ENCODE data around the gene SKP2.

GRCh38 chr5:36151434-36152323 lies at the start of gene SKP2, which contains the start of gene LMBRD2:
- no peak for TF ChIP-seq CTCF (IDR thresholded peaks at IDR 0.05 in 4 of 5, conservative IDR thresholded peaks at IDR 0.05 in 1 of 5)
- TF ChIP-seq POLR2A (IDR thresholded peaks at IDR 0.05): peak; percentile 58 to 74

Measured in gastrocnemius medialis (tissue), 4 donors.